OCI-LY1 (cell line): Measurements from ENCODE around the gene CCL1.

Experiments
- EZH2 ChIP-seq: fragments of 200-600 bp; sonication (generic), shearing (Covaris generic); IDR thresholded peaks from 2 replicates; pipeline ENCODE4 v1.8.0; 2017; ENCODE audit warnings: borderline replicate concordance, mixed run types, mild to moderate bottlenecking, antibody characterized with exemption, low read length, moderate library complexity, mixed read lengths
- TF ChIP-seq, protein P1 (sequence below): fragments of 200-600 bp; sonication (generic), shearing (Covaris generic); IDR thresholded peaks from 2 replicates; pipeline ENCODE4 v1.5.1; 2017; ENCODE audit warnings: mild to moderate bottlenecking, antibody characterized with exemption, low read length, moderate library complexity, mixed read lengths

DNA sequence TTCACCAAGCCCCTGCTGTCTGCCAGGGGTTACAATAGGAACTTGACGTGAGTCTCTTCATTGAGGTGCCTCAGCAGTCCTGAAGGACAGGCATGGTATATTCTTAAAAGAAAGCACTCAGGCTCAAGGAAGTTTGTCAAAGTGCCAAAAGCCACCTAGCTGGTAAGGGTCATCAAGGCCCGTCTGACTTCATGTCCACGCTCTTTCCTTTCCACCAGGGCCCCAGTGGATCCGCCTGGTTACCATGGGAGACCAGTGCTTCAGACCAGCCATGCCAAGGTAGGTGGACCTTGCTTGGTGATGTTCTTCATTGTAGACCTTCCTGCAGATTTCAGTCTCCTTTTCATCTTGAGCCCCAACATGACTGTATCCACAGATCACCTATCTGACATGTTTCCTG, 27.6 kb upstream of the CCL1 start:
- TF ChIP-seq, protein P1, sequence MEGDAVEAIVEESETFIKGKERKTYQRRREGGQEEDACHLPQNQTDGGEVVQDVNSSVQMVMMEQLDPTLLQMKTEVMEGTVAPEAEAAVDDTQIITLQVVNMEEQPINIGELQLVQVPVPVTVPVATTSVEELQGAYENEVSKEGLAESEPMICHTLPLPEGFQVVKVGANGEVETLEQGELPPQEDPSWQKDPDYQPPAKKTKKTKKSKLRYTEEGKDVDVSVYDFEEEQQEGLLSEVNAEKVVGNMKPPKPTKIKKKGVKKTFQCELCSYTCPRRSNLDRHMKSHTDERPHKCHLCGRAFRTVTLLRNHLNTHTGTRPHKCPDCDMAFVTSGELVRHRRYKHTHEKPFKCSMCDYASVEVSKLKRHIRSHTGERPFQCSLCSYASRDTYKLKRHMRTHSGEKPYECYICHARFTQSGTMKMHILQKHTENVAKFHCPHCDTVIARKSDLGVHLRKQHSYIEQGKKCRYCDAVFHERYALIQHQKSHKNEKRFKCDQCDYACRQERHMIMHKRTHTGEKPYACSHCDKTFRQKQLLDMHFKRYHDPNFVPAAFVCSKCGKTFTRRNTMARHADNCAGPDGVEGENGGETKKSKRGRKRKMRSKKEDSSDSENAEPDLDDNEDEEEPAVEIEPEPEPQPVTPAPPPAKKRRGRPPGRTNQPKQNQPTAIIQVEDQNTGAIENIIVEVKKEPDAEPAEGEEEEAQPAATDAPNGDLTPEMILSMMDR: no peak
- TF ChIP-seq EZH2: no peak
